NT2/D1 (cell line): ENCODE data around the gene B3GNT5.

ENCODE experiments used
- SUZ12 ChIP-seq: IDR thresholded peaks from 2 replicates; pipeline ENCODE4 v1.6.1; 2011; ENCODE audit not compliant: insufficient read length, insufficient read depth; ENCODE audit errors: extremely low read depth
- YY1 ChIP-seq: IDR thresholded peaks from 2 replicates; pipeline ENCODE4 v1.6.1; 2011; ENCODE audit not compliant: insufficient read length, insufficient read depth
- ZNF274 ChIP-seq: IDR thresholded peaks from 2 replicates; pipeline ENCODE4 v1.6.1; 2011; ENCODE audit warnings: mild to moderate bottlenecking, low read depth, low read length

GRCh38 chr3:183307749-183308148 is 54.7 kb downstream of the B3GNT5 start:
- no peak for TF ChIP-seq SUZ12
- no peak for TF ChIP-seq ZNF274
- TF ChIP-seq YY1: no peak
